NCI-H82 treated with DMSO at 0.1 percent for 48 hours (cell line): ENCODE data around the gene DNAAF2.
"Not testable (repeated sequence)": the region's sequence is repeated elsewhere in the genome, so short reads cannot be mapped to it uniquely, and the experiment has no call there.

Experiments used
- DNase-seq: peaks from one replicate; lab custom pipeline; 2025; ENCODE audit not compliant: unreplicated experiment; lab: John Stamatoyannopoulos, UW

DNAAF2 gene

GRCh38 chr14:49622022-49622607, 12.9 kb downstream of the DNAAF2 start:
- DNase-seq, result no peak

DNA sequence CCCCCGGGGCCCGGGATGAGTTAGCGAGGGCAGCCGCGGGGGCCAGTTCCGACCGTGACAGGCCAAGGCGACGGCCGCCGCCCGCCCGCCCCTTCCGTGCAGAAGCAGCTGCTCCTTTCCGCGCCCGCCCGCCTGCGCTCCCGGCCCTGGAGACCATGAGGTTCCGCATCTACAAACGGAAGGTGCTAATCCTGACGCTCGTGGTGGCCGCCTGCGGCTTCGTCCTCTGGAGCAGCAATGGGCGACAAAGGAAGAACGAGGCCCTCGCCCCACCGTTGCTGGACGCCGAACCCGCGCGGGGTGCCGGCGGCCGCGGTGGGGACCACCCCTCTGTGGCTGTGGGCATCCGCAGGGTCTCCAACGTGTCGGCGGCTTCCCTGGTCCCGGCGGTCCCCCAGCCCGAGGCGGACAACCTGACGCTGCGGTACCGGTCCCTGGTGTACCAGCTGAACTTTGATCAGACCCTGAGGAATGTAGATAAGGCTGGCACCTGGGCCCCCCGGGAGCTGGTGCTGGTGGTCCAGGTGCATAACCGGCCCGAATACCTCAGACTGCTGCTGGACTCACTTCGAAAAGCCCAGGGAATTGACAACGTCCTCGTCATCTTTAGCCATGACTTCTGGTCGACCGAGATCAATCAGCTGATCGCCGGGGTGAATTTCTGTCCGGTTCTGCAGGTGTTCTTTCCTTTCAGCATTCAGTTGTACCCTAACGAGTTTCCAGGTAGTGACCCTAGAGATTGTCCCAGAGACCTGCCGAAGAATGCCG, 13.7 kb downstream of the DNAAF2 start:
- no peak for DNase-seq

- peak; percentile 84 for DNase-seq
Measured at GRCh38 chr14:49620182-49621113, 14.6 kb downstream of the DNAAF2 start, which contains the start of the genes MGAT2 and RPL36AL. Gene MGAT2, plus strand, starts transcription at chr14:49620799. Its CDS starts 470 bp downstream, at chr14:49621269. Gene RPL36AL, minus strand, starts transcription at chr14:49620626. Its CDS starts 1,522 bp downstream, at chr14:49619104.

- no peak for DNase-seq
Measured at GRCh38 chr14:49619730-49620129, 15.3 kb downstream of the DNAAF2 start.

DNA sequence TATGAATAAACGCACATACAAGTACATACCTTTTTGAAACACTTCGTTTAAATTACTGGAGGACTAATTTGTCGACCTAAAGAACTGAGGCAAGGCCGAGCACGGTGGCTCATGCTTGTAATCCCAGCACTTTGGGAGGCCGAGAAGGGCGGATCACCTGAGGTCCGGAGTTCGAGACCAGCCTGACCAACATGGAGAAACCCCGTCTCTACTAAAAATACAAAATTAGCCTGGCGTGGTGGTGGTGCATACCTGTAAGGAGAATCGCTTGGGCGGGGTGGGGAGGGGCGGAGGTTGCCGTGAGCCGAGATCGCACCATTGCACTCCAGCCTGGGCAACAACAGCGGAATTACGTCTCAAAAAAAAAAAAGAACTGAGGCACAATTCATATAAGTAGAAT, 15.8 kb downstream of the DNAAF2 start:
- not testable (repeated sequence) for DNase-seq

GRCh38 chr14:49617852-49618519, 17.1 kb downstream of the DNAAF2 start:
- no peak for DNase-seq

DNA sequence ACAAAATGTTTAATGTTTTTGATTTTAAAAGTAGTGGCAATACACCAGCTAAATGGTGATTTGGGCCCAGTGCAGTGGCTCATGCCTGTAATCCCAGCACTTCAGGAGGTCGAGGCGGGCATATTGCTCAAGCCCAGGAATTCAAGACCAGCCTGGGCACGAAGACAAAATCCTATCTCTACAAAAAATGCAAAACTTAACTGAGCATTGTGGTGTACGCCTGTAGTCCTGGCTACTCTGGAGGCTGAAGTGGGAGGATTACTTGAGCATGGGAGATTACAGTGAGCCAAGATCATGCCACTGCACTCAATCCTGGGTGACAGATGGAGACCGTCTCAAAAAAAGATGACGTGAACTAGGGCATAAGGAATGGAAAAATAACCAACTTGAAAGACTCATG, 19.3 kb downstream of the DNAAF2 start:
- DNase-seq, result peak; percentile 19

DNA sequence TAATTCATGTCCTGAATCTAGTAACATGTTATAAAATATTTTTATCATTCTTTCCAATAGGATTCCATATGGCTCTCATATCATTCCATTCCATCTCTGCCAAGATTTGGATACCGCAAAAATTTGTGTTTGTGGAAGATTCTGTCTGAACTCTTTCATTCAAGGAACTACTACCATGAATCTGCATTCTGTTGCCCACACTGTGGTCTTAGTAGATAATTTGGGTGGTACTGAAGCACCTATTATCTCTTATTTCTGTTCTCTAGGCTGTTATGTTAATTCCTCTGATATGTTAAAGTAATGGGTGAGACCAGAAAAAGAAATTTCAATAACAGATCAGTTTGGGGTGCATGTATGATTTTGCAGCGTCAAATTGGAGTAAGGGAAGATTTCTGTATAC, 20.8 kb downstream of the DNAAF2 start:
- DNase-seq, result no peak

GRCh38 chr14:49612671-49613070, 22.4 kb downstream of the DNAAF2 start:
- no peak for DNase-seq

DNA sequence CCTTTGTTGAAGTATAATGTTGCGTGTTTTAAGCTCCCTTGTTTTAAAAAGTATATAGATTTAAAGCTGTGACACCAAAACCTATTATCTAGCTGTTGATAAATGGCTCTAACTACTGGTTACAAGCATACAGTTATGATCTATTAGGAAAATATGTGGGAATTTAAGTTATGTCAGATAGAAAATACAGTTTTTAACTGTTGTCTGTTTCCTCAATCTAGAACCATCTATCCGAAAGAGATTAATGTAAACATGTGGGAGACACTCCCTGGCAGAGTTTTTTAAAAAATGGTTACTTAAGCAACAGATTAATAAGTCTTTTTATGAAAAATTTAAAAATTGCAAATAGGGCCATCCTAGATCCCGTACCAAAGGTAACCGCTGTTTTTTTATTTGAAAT, 22.8 kb downstream of the DNAAF2 start:
- no peak for DNase-seq

DNA sequence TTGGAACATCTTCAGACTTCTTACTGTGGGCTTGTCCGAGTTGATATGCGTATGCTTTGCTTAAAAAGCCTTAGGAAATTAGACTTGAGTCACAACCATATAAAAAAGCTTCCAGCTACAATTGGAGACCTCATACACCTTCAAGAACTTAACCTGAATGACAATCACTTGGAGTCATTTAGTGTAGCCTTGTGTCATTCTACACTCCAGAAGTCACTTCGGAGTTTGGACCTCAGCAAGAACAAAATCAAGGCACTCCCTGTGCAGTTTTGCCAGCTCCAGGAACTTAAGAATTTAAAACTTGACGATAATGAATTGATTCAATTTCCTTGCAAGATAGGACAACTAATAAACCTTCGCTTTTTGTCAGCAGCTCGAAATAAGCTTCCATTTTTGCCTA, 27.5 kb downstream of the DNAAF2 start:
- DNase-seq, result no peak

DNA sequence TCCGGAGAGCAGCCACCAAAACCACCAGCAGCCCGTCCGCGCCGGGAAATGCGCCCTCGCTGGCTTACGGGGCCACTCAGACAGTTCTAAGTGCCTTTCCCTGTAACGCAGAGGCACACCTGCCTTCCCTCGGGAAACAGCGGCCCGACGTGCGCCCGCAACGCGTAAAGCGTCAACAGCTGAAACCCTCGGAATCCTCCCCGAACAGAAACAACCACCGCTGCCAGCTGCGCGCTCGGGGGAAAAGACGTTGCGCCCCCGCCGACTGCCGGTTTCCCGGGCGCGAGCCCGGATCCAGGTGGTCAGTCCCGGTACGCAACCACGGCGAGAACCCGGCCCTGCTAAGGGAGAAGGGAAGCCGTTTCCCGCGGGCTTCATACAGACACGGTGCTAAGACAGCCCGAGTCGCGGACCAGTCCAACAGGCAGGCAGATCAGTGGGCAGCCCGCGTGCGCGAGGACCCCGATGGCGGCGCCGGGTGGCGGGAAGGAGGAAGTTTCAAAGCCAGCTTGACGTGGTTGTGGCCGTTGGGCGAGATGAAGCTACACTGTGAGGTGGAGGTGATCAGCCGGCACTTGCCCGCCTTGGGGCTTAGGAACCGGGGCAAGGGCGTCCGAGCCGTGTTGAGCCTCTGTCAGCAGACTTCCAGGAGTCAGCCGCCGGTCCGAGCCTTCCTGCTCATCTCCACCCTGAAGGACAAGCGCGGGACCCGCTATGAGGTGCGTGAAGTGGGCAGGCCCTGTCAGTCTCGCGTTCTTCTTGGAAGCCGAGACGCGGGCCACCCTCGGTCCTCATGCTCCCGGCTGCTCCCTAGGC, 36.4 kb downstream of the DNAAF2 start, which contains the start of gene LRR1:
Gene LRR1, plus strand, starts transcription at position 456 of the 816 bp plus-strand sequence. Its CDS starts 81 bp downstream, at position 537.
- DNase-seq, result peak; percentile 35

DNA sequence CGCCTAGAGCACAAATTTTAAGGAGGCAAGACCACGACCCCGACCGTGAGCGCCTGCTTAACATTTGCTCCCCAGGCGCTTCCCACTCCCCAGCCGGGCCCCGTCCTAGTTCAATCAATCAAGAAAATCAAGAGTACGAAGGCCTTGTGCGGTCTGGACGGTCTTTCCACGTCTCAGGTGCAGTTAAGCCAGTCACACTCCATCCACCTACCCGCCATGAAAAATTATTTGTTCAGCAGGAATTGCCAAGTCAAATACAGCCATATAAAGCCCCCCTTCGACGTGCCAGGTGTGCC, 36.9 kb downstream of the DNAAF2 start:
- DNase-seq, result no peak

GRCh38 chr14:49594347-49595091, 40.5 kb downstream of the DNAAF2 start:
- DNase-seq, result no peak

DNA sequence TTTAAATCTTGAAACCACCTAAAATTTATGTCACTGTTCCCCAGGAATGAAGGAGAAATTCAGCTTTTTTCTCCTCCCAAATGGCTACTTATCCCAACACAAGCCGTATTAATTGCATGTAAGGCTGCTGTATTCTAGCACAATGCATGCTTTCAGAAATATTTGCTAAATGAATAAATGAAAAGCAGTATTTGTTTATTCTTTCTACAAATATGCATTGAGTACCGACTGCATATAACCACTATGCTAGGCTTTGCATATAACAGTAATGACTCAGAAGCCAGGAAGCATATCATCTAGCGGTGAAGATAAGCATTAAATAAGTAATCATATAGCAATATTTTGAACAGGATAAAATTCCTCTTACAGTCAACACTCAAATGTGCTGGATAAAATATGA, 42.0 kb downstream of the DNAAF2 start:
- no peak for DNase-seq

DNA sequence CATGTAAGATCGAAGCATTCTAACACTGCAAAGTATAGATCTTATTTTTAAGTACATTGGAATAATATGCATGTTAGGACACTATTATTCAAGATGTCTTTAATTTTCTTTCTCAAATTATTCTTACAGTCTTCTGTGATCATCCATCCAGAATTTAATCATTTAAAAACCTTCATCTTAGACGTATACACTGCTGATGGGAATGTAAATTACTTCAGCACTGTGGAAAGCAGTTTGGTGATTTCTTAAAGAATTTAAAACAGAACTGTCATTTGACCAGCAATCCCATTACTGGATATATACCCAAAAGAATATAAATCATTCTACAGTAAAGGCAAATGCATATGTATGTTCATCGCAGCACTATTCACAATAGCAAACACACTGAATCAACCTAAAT, 45.7 kb downstream of the DNAAF2 start:
- no peak for DNase-seq

GRCh38 chr14:49586673-49587460, 48.2 kb downstream of the DNAAF2 start:
- DNase-seq, result peak; percentile 36

GRCh38 chr14:49585803-49586672, 49.0 kb downstream of the DNAAF2 start, which contains the start of gene RPS29:
Gene RPS29, minus strand, starts transcription at chr14:49586380. Its CDS starts 34 bp downstream, at chr14:49586346.
- DNase-seq, result peak; percentile 93
